Erythroblast (primary cell): Measurements from ENCODE around the gene PHF12.

Experiments used
- GATA1 ChIP-seq: IDR thresholded peaks from 2 replicates; pipeline ENCODE4 v1.6.1; 2011; ENCODE audit warnings: low read depth, mild to moderate bottlenecking, control low read depth, low read length, moderate library complexity
- POLR2A ChIP-seq: IDR thresholded peaks from 2 replicates; pipeline ENCODE4 v1.6.1; 2011; ENCODE audit warnings: mild to moderate bottlenecking, low read length

- TF ChIP-seq POLR2A (no peak), GATA1 (no peak)
Observed at GRCh38 chr17:28928061-28928460, 23.3 kb downstream of the PHF12 start.
